Astrocyte of the spinal cord (primary cell): ENCODE results near the gene AMER3.
A peak's percentile ranks its signal among the peaks of the same experiment; 100 is the strongest.
"Not testable (repeated sequence)": the region's sequence is repeated elsewhere in the genome, so short reads cannot be mapped to it uniquely, and the experiment has no call there.

Experiments used
- DNase-seq: peaks from one replicate; pipeline ENCODE4 v3.0.0; 2011; ENCODE audit warnings: low read depth, low spot score
- H3K4me3 ChIP-seq: 2 replicates; pipeline ENCODE4 v1.5.1; 2011; ENCODE audit warnings: low read depth, mild to moderate bottlenecking, low read length, moderate library complexity
- in situ Hi-C: cut with HindIII; loops from 2 replicates; pipeline ENCODE4 v1.10.0; 2017; ENCODE audit warnings: low sequenced_read_pairs
- TF ChIP-seq, protein P1 (sequence below): IDR thresholded peaks from 2 replicates; pipeline ENCODE4 v1.5.1; 2012; ENCODE audit warnings: low read depth, mild to moderate bottlenecking, low read length, inconsistent platforms

AMER3 gene, protein sequence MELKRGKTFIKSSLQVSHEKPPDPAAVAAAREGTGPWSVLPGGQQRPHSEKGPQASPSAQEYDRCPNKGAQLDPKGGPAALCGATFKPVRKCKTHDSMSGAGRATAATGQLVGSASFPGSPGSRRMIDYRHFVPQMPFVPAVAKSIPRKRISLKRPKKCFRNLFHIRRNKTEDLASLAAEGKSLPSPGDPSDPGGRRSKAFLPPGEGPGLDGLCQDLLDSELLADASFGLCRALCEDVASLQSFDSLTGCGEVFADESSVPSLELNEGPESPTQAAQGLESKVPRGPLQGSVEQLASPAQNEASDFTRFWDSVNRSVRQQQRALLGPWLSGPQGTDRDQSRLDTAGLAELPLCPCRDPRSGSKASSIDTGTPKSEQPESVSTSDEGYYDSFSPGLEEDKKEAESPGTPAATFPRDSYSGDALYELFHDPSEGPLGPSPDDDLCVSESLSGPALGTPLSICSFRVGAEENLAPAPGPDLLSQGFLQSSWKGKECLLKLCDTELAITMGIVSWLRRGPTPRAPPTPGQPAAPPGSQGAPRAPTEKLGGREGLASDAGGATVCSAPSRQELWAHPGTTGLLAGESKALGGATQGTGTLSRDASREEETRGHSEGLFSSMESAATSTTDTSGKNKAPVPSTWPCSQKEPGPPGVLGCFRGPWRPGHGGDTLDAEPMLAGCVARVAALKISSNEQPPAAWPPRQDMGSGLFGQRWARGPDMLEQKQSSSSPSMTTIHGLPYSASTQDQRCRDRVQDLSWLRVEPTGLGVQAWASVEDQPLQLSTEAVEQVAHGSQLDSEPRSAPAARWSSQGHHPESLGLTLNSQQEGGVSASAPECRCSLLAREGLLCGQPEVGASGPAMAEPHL

DNA sequence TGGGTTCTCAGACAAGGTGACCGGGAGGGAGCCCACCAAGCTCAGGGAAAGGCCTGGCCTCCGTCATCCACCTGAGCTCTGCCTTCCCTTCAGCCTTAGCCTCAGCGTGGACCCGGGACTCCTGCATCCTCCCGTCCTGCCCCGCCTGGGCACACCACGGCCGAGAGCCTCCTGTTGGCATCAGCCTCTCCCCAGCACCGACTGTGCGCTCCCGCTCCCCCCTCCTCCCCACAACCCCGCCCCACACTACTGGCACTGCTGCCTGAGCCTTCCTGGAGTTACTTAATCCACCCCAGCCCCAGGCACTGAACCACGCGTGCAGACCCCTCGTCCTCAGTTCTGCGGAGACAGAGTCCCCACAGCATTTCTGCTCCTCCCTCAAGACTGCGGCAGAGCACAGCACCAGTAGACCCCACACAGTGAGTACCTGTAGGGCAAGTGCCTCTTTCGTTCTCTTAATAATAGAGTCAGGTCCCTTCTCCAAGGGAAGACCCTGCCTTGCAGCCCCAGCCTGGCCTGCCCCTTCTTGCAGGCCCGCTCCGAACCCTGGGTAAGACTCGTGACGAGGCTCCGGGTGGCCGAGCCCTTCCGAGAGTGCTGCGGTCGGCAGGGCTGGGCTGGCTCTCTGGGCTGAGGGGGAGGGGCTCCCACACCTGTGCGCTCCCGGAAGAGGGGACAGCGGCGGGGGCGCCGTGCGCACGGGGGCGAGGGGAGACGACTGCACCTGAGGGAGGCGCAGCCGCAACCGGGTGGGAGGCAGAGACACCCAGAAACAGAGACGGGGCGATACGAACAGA lies at the start of gene AMER3:
Gene AMER3, plus strand, starts transcription at position 285 of the 797 bp plus-strand sequence. CDS start 6,533 bp downstream, outside the sequence.
- H3K4me3 ChIP-seq: no peak within 1 kb of the TSS
- no peak for DNase-seq
- in situ Hi-C loops: no loop called here
- TF ChIP-seq, protein P1, sequence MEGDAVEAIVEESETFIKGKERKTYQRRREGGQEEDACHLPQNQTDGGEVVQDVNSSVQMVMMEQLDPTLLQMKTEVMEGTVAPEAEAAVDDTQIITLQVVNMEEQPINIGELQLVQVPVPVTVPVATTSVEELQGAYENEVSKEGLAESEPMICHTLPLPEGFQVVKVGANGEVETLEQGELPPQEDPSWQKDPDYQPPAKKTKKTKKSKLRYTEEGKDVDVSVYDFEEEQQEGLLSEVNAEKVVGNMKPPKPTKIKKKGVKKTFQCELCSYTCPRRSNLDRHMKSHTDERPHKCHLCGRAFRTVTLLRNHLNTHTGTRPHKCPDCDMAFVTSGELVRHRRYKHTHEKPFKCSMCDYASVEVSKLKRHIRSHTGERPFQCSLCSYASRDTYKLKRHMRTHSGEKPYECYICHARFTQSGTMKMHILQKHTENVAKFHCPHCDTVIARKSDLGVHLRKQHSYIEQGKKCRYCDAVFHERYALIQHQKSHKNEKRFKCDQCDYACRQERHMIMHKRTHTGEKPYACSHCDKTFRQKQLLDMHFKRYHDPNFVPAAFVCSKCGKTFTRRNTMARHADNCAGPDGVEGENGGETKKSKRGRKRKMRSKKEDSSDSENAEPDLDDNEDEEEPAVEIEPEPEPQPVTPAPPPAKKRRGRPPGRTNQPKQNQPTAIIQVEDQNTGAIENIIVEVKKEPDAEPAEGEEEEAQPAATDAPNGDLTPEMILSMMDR: no peak

DNA sequence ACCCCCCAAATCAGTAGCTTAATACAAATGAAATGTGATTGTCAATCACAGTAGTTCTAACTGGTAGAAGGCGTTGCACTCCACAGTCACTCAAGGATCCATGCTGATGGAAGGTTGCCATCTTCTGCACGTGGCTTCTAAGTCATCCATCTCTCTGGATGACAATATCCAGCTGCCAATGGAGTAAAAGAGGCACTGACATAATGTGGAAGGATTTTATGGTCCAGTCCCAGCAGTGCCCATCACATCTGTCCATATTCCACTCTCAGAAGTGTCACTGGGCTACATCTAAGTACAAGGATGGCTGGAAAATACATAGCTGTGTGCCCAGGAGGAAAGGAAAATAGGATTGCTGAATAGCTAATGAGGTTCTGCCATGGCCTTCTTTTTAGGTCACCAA lies 40.5 kb upstream of the AMER3 start:
- in situ Hi-C loops, H3K4me3 ChIP-seq, DNase-seq: not testable (repeated sequence)

DNA sequence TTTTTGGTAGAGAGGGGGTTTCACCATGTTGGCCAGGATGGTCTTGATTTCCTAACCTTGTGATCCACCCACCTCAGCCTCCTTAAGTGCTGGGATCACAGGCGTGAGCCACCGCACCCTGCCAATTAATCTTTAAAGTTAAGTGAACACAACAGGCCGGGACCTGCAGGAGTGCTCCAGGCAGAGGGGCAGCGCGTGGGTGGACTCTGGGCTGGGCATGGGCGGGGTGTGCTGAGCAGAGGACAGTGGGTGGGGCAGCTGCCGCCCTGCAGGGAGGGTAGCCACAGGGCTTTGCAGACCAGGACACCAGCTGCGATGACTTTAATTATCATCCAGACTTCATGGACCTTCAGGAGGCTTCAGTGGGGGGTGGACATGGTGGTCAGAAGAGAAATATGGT lies 35.3 kb upstream of the AMER3 start:
- TF ChIP-seq, protein P1: no peak
- DNase-seq: no peak
- no peak overlapping the region for H3K4me3 ChIP-seq
- in situ Hi-C loops: no loop called here

DNA sequence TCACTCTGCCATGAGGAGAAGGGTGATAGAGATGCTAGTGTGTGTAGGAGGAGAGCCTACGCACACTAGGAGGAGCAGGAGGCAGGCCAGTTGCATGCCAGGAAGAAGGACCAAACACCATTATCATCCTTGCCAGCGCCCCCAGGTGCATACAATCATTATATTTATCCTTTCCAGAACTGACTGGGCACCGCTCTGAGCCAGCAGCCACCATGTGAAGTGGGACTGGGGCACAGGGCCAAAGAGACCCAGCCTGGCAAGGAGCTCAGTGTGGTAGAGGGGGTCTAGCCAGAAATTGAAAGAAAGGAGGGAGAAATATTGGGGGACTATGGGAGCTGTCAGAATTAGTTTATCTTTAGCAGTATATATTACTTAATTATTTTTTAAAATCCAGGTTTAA lies 34.8 kb upstream of the AMER3 start:
- in situ Hi-C loops: no loop called here
- TF ChIP-seq, protein P1: no peak
- DNase-seq: no peak
- H3K4me3 ChIP-seq: no peak overlapping the region

DNA sequence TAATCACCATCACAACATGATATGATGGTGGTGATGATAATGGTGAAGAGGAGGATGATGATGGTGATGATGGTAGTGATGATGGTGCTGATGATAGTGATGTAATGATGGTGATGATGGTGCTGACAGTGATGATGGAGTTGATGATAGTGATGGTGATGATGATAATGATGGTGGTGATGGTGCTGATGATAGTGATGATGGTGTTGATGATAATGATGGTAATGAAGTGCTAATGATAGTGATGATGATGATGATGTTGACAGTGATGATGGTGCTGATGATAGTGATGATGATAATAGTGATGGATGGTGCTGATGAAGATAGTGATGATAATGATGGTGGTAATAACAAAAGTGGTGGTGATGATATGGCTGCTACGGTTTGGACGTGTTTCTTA lies 30.9 kb upstream of the AMER3 start:
- H3K4me3 ChIP-seq: no peak overlapping the region
- in situ Hi-C loops: no loop called here
- DNase-seq: no peak
- TF ChIP-seq, protein P1: no peak

DNA sequence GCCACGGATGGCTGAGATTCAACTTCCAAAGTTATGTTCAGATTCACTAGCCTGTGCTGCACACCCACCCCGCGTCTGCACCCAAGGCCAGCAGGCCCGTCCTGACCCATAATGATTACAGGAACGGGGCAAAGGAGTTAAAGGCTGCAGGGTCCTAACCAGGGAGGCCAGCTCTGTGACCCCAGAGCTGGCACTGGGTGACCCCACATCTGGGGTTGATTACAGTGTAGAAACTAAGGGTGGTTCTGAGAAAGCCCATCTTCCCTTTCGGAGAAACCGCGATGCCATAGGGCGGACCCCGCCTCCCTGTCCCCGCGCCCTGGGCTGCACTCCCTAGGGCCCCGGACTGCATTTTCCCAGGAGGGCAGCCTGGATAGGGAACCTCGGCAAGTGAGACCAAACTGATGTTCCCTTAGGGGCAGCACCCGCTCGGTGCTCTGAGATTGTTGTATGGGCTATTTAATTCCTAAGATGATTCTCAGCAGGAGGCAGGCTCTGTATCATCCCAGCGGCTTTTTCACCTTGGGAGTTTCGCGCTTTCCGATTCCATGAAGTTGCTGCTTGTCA lies 28.6 kb upstream of the AMER3 start:
- no peak for DNase-seq
- in situ Hi-C loops: no loop called here
- peak overlapping the region; percentile 53 for H3K4me3 ChIP-seq
- TF ChIP-seq, protein P1: no peak
